Cerebellar nuclear complex (tissue), 1 donor: ENCODE data around the gene KRT81.
"Not testable (repeated sequence)": the region's sequence is repeated elsewhere in the genome, so short reads cannot be mapped to it uniquely, and the experiment has no call there.

Experiments
- DNase-seq, 2 experiments: peaks; one replicate each; lab custom pipeline; 2025; lab: John Stamatoyannopoulos, UW

The KRT81 gene

GRCh38 chr12:52296572-52297215 lies 5.4 kb upstream of the KRT81 start:
- DNase-seq: no peak

- DNase-seq: no peak
Observed at GRCh38 chr12:52295663-52296062, 4.3 kb upstream of the KRT81 start.

DNA sequence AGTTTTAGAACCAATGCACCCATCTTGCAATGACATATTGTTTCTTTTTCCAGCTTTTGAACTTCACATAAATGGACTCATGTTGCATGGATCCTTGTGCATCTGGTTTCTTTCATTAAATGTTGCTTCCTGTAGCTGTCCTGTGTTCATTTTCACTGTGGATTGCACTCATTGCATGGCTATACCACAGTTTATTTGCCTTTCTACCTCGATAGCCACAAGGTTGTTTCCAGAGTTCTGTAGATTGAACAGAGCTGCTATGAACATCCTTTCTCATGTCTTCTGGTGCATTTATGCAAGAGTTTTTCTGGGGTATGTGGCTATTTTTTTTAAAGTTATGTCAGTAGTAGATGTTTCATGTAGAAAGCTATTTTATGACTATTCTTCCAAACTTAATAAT lies 3.5 kb upstream of the KRT81 start:
- DNase-seq: no peak

GRCh38 chr12:52293926-52294325 lies 2.6 kb upstream of the KRT81 start:
- DNase-seq: no peak

DNA sequence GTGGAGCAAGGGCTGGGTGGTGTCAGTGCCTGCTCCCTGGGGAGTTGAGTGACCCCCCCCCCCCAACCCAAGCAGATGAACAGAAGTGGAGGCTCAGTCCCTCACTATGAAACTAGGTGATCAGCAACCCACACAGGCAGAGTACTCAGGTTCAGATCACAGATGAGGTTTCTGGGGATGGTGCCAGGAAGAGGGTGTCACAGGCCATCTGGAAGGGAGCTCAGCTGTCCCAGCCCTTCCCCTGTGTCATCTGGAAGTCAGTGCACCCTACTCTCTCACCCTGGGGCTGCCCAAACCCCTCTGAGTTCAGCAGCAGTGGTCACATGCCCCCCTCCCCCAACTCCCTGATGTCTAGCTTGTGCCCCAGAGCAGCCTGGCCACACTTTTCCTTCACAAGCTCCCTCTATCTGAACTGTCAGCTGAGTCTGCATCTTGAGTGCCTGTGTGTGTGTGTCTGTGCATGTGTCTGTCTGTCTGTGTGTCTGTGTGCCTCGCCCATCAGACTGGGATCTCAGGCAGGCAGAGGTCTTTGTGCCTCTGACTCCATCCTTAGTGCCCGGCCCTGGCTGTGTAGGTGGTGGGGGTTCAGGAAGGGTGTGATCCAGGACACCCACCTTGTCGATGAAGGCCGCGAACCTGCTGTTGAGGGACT lies 725 bp downstream of the KRT81 start:
- DNase-seq: not testable (repeated sequence)

GRCh38 chr12:52287816-52288805 lies 3.2 kb downstream of the KRT81 start:
- not testable (repeated sequence) for DNase-seq

- not testable (repeated sequence) for DNase-seq
Observed at GRCh38 chr12:52286857-52287785, 4.2 kb downstream of the KRT81 start.

DNA sequence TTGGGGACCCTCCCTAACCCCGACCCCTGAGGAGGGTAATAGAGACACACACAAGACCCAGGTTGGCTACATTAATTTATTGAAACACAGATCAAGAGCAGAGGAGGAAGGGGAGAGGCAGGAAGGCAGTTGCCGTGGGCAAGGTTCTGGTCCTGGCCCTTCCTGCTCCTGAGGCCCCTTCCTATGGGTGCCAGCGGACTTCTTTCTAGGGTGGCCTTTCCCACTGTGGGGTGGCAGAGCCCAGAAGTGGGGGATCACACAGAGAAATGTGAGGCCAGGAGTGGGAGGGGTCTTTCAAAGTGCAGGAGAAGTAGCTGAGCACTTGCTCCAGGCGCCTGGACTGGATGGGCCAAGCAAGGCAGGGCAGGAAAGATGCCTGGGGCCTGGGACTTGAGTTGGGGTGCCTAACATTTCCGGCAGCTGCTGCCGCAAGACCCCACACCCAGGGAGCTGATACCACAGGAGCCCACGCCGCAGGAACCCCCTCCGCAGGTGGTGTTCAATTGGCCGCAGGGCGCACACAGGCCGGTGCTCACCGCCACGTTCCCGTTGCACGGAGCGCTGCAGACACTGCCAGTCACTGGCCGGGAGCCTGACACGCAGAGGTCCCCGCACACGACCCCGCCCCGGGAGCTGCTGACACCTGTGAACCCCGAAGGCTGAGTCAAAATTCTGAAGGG lies 5.3 kb downstream of the KRT81 start:
- DNase-seq: no peak

DNA sequence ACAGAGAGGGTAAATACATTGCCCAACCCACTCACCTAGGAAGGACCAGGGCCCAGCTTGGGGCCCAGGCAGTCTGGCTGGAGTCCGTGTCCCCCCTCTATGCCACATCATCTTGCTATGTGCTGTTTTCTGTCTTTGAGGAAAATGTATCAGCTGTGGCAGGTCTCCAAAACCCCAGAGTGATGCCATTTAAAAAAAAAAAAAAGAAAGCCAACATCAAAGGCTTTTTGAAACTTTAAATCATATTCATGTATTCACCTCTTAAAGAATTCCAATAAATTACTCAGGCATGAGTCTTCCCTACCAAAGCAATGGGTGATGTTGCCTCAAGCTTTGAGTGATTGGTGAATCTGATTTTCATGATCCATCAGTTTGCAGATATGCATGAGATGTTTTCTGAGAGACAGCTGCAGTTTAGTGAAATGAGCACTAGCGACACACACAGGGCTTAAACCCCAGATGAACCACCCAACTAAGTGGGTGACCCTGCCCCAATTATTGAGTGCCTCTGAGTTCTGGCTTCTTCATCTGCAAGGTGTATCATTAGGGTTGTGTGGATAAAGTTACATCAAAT lies 6.1 kb downstream of the KRT81 start:
- no peak for DNase-seq

DNA sequence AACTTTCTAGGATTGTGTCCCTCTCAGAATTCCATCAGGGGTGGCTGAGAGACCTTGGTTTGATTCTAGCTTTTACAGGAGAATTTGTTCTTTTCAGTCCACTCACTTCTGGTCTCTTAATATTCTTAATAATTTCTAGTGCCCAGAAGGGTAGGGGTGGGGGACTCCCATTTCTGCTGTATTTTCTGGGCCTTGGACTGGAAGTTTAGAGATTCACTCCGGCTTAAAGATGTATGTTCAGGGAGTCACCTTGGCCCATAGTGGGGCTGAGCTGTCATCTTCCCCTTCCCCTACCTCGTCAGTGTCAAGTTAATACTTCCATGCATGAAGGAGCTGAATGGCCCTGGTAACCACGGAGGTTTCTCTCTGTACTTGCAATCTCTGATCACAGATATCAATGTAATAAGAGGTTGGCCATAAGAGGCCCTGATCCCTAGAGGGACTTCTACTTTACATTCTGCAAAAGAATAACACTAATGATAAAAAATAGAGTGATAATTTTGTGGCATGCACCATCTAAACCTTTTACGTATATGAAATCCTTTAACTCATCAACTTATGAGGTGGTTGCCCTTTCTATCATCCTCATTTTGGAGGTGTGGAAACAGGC lies 6.7 kb downstream of the KRT81 start:
- no peak for DNase-seq

DNA sequence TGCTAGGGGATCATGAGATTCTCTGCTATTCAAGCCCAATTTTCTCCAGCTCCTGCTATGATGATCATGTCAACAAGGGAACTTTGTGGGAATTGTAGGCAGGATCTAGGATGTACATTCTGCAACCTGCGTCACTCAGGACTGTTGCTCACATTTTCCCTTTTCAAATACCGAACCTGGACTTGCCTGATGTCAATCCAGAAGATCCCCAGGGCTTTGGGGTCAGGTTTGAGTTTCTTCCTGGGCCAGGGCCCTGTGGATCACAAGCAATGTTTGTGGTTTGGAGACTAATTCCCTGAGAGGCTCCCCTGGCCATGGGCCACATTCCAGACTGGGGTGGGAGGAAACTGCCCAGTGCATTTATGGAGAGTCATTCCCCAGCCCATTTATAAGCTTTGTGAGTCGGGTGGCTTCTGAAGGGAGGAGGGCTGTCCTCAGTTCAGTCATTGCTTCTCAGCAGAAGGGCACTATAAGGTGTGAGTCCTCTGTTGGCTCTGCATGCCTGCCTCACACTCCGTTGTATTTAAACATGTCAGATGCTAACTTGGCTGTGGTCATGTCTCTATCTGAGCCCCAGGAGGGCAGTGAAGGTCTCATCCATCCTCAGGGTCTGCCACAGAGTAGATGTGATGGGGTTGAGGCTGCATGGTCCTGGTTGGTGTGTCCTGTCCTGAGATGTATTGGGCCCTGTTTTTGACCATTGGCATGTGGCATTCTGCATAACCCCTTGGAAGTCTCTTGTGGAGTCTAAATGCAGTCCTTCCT lies 10.4 kb downstream of the KRT81 start:
- no peak for DNase-seq

DNA sequence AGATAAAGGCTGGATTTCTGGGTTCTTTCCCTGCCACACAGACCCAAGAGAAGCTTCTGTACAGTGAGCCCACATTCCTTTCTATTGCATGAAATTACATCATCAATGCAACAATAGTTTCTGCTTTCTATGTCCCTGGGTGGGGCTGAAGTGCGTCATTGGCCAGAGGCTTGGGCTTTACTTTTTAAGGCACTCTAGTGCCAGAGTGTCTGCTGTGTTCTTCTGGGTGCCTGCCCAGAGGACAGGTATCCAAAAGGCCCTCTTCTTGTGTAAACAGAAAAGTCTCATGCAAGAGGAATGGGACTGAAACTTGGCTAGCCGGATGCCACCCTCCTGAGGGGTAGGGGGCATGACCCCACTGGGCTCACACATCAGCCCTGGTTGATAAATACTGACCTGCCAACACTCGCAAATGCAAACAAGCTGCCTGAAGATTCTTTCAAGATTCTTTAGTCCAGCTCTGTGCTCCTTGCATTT lies 11.0 kb downstream of the KRT81 start:
- no peak for DNase-seq

DNA sequence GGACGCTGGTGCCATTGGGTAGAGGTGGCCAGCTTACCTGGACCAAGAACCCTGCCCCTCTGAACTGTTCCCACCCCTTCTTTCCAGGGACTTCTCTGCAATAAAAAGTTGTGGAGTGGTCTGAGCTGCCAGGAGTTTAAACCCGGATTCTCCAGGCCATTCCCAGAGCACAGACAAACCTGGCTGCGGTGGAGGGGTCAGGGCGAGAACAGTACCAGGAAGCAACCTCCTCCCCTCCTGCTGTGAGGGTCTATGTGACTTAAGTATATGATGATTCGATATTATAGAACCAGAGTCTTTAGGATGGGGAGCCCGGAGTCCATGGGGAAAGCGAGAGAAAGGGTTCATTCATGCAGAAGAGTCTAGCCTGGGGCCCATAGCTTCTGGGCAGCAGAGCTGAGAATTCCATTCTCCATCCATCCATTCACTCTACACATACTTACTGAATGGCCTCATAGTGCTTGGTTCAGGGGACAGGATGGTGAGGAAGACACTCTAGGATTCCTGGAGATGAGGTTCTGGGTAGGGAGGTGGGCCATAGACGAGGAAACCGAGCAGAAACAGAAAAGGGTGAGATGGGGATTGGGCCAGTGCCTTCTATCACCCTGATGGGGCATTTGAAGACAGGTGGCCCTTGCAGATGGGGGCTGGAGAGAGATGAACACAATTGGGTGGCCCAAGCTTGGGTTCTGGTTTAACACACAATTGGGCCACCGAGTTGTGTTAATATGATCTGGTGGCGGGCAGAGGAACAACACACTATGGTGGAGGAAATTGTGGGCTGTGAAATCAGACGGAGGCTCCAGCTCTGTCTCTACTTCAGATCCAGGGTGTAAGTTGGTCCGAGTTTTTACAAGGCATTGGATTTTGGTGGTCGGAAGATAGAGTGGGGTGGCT lies 11.7 kb downstream of the KRT81 start:
- no peak for DNase-seq

- DNase-seq: peak in 1 of 2 experiments; percentile 25
Observed at GRCh38 chr12:52278575-52279421, 12.5 kb downstream of the KRT81 start.

GRCh38 chr12:52277486-52278245 lies 13.7 kb downstream of the KRT81 start:
- DNase-seq: no peak

GRCh38 chr12:52275686-52276085 lies 15.6 kb downstream of the KRT81 start:
- no peak for DNase-seq
